Adrenal gland (tissue), 5 donors: ENCODE measurements around the gene PLCB1.

Source experiments
- POLR2A ChIP-seq, 2 donors: fragments of 450-650 bp; IDR thresholded peaks; one replicate each; pipeline ENCODE4 v1.6.1; 2017; ENCODE audit warnings: antibody characterized with exemption in 2 of 2, mild to moderate bottlenecking in 2 of 2, moderate library complexity in 1 of 2
- TF ChIP-seq, protein P1 (sequence below), 6 experiments: fragments of 450-650 bp in 4 of 6; fragments of 200-600 bp in 2 of 6; sonication (generic) in 1 of 6; IDR thresholded peaks; 1 replicate in 5 of 6; 2 replicates in 1 of 6; pipeline versions ENCODE4 v1.5.1 to v1.8.0; 2016 to 2021; ENCODE audit warnings: antibody characterized with exemption in 6 of 6, mild to moderate bottlenecking in 2 of 6, moderate library complexity in 1 of 6
- donor health status: DM: no; HTN: no; CAD: no.

DNA sequence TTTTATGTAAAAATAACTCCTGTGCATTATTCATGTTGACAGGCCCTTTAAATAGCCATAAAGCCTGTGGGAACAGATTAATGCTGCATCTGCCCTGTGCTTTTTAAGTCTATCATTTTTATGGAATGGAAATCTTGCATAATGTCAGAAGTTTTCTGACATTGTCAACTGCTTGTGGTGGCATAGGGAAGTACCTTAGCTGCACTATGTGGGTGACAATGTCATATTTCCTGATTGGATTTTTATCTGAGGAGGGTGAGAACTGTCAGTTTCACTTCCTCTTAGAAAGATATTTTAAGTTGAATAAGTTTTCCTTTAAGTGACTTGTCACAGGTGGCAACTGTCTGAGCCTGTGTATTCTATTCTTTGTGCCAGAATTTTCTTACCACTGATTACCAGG, 267.9 kb downstream of the PLCB1 start:
- TF ChIP-seq, protein P1, sequence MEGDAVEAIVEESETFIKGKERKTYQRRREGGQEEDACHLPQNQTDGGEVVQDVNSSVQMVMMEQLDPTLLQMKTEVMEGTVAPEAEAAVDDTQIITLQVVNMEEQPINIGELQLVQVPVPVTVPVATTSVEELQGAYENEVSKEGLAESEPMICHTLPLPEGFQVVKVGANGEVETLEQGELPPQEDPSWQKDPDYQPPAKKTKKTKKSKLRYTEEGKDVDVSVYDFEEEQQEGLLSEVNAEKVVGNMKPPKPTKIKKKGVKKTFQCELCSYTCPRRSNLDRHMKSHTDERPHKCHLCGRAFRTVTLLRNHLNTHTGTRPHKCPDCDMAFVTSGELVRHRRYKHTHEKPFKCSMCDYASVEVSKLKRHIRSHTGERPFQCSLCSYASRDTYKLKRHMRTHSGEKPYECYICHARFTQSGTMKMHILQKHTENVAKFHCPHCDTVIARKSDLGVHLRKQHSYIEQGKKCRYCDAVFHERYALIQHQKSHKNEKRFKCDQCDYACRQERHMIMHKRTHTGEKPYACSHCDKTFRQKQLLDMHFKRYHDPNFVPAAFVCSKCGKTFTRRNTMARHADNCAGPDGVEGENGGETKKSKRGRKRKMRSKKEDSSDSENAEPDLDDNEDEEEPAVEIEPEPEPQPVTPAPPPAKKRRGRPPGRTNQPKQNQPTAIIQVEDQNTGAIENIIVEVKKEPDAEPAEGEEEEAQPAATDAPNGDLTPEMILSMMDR (IDR thresholded peaks at IDR 0.05), result no peak
- TF ChIP-seq POLR2A (IDR thresholded peaks at IDR 0.05), result no peak
